Measurements from ENCODE around the gene APOL2.

DNA sequence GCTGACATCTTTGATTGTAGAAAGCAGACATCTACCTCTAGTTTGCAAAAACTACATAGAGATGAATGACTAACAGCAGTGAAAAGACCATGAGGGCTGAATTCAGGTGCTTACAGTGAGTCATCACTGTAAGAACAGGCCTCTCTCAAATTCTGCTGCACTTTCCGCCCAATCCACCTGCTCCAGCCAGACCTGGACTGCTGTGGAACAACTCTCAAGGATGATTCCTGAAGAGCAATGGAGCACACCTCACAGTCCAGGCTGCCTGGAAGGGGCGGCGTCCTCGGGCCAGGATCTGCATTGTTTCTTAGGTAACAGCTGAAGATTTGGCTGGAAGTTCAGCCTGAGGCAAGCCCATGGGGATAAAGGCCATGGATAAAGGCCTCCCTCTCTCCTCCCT, 15.1 kb downstream of the APOL2 start:
- TF ChIP-seq, protein P1, sequence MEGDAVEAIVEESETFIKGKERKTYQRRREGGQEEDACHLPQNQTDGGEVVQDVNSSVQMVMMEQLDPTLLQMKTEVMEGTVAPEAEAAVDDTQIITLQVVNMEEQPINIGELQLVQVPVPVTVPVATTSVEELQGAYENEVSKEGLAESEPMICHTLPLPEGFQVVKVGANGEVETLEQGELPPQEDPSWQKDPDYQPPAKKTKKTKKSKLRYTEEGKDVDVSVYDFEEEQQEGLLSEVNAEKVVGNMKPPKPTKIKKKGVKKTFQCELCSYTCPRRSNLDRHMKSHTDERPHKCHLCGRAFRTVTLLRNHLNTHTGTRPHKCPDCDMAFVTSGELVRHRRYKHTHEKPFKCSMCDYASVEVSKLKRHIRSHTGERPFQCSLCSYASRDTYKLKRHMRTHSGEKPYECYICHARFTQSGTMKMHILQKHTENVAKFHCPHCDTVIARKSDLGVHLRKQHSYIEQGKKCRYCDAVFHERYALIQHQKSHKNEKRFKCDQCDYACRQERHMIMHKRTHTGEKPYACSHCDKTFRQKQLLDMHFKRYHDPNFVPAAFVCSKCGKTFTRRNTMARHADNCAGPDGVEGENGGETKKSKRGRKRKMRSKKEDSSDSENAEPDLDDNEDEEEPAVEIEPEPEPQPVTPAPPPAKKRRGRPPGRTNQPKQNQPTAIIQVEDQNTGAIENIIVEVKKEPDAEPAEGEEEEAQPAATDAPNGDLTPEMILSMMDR (IDR thresholded peaks at IDR 0.05) = no peak
- TF ChIP-seq POLR2A (IDR thresholded peaks at IDR 0.05) (no peak), POLR2AphosphoS5 (IDR thresholded peaks at IDR 0.05) (no peak)

Measured in transverse colon (tissue), 4 donors.